H1 (cell line): Measurements from ENCODE around the gene TWF2. TPM values are rescaled to one million over a fixed set of nuclear protein-coding genes. Genes with fewer than 3 reads are reported as not detected.

Source experiments
- CTCF ChIA-PET: fragments of 300-600 bp; sonication (Branson Sonifier 250); formaldehyde crosslinking; loops from one replicate; lab custom pipeline; 2021; ENCODE audit not compliant: partially characterized antibody; lab: Charles Lee
- POLR2A ChIA-PET: fragments of 300-600 bp; sonication (Branson Sonifier 250); formaldehyde crosslinking; loops from one replicate; lab custom pipeline; 2021; ENCODE audit warnings: inconsistent platforms; ENCODE audit not compliant: partially characterized antibody; lab: Charles Lee
- DNase-seq, 2 experiments: peaks; one replicate each; pipeline versions ENCODE4 v3.0.0 to v3.0.0-alpha.2; 2010 to 2022; ENCODE audit warnings: low spot score in 2 of 2, low read depth in 1 of 2, mixed read lengths in 1 of 2
- FAIRE-seq: peaks from 2 replicates; lab custom pipeline; 2011; peaks lifted over from hg19 to GRCh38; lab: Jason Lieb, UNC
- H2AFZ ChIP-seq: 2 replicates; pipeline ENCODE4 v1.8.1; 2012; ENCODE audit warnings: low read length, inconsistent platforms
- H2AK5ac ChIP-seq: 2 replicates; pipeline ENCODE4 v1.6.1; 2013; ENCODE audit warnings: low read depth, low read length
- H2BK120ac ChIP-seq: replicated peaks from 2 replicates; pipeline ENCODE3; 2013; ENCODE audit warnings: low read depth, low read length, inconsistent platforms
- H2BK12ac ChIP-seq: 2 replicates; pipeline ENCODE4 v1.6.1; 2013; ENCODE audit warnings: low read depth, low read length
- H2BK15ac ChIP-seq: 2 replicates; pipeline ENCODE4 v1.6.1; 2013; ENCODE audit warnings: low read length
- H2BK20ac ChIP-seq: 2 replicates; pipeline ENCODE4 v1.6.1; 2013; ENCODE audit warnings: low read length
- H2BK5ac ChIP-seq: 2 replicates; pipeline ENCODE4 v1.6.1; 2013; ENCODE audit warnings: low read depth, low read length
- H3K14ac ChIP-seq: 2 replicates; pipeline ENCODE4 v1.6.1; 2013; ENCODE audit warnings: inconsistent platforms; ENCODE audit not compliant: insufficient read length
- H3K18ac ChIP-seq: 2 replicates; pipeline ENCODE4 v1.6.1; 2013; ENCODE audit warnings: low read length; ENCODE audit errors: extremely low read depth
- H3K23ac ChIP-seq: 2 replicates; pipeline ENCODE4 v1.6.1; 2013; ENCODE audit warnings: inconsistent platforms; ENCODE audit not compliant: insufficient read length
- H3K23me2 ChIP-seq: 2 replicates; pipeline ENCODE4 v1.6.1; 2013; ENCODE audit warnings: low read depth, low read length
- H3K27ac ChIP-seq: 2 replicates; pipeline ENCODE4 v1.6.1; 2011; ENCODE audit warnings: low read depth, low read length, inconsistent platforms
- H3K27me3 ChIP-seq, 4 experiments: replicated peaks in 1 of 4; 1 replicate in 1 of 4; 2 replicates in 3 of 4; pipeline versions ENCODE4 v1.6.1 to v1.8.1; 2011 to 2013; ENCODE audit warnings: low read length in 3 of 4, mild to moderate bottlenecking in 3 of 4, inconsistent platforms in 2 of 4, mixed read lengths in 2 of 4, moderate library complexity in 1 of 4; ENCODE audit not compliant: control insufficient read depth in 3 of 4, insufficient read depth in 3 of 4; ENCODE audit errors: extremely low read depth in 1 of 4
- H3K36me3 ChIP-seq, 4 experiments: 2 replicates each; pipeline versions ENCODE4 v1.6.1 to v1.8.1; 2011 to 2013; ENCODE audit warnings: mild to moderate bottlenecking in 4 of 4, low read length in 3 of 4, moderate library complexity in 2 of 4, control low read depth in 1 of 4, inconsistent platforms in 1 of 4; ENCODE audit not compliant: insufficient read depth in 4 of 4, control insufficient read depth in 2 of 4
- H3K4ac ChIP-seq: replicated peaks from 2 replicates; pipeline ENCODE3; 2013; ENCODE audit warnings: low read length, low read depth, mixed read lengths, inconsistent platforms; ENCODE audit not compliant: insufficient read length
- H3K4me1 ChIP-seq, 4 experiments: replicated peaks in 1 of 4; 1 replicate in 1 of 4; 2 replicates in 3 of 4; pipeline versions ENCODE4 v1.6.1 to v1.8.1; 2011 to 2013; ENCODE audit warnings: low read length in 3 of 4, inconsistent platforms in 2 of 4, mixed read lengths in 1 of 4; ENCODE audit not compliant: insufficient read depth in 4 of 4, control insufficient read depth in 3 of 4
- H3K4me2 ChIP-seq, 2 experiments: 2 replicates each; pipeline versions ENCODE4 v1.6.1 to v1.8.1; 2011 to 2013; ENCODE audit warnings: low read depth in 2 of 2, low read length in 2 of 2, control low read depth in 1 of 2, inconsistent platforms in 1 of 2, mild to moderate bottlenecking in 1 of 2; ENCODE audit not compliant: insufficient read depth in 1 of 2
- H3K4me3 ChIP-seq, 4 experiments: fragments of 200-600, 300-600 bp in 1 of 4; sonication (generic), shearing (Covaris generic), sonication (Bioruptor Twin) in 1 of 4; 2 replicates each; pipeline versions ENCODE4 v1.5.1 to v1.8.1; 2011 to 2016; ENCODE audit warnings: low read length in 4 of 4, low read depth in 3 of 4, control low read depth in 2 of 4, inconsistent platforms in 2 of 4, mild to moderate bottlenecking in 2 of 4, mixed read lengths in 1 of 4, moderate library complexity in 1 of 4; ENCODE audit not compliant: insufficient read depth in 2 of 4; ENCODE audit errors: extremely low read depth in 1 of 4
- H3K56ac ChIP-seq: replicated peaks from 2 replicates; pipeline ENCODE3; 2013; ENCODE audit warnings: low read depth, mild to moderate bottlenecking, mixed read lengths, low read length, inconsistent platforms; ENCODE audit not compliant: insufficient read length
- H3K79me1 ChIP-seq: 2 replicates; pipeline ENCODE4 v1.6.1; 2013; ENCODE audit warnings: low read depth, low read length, control low read depth
- H3K79me2 ChIP-seq, 2 experiments: 2 replicates each; pipeline versions ENCODE4 v1.6.1 to v1.8.1; 2012 to 2013; ENCODE audit warnings: low read length in 2 of 2, mild to moderate bottlenecking in 2 of 2, inconsistent platforms in 1 of 2; ENCODE audit not compliant: insufficient read depth in 2 of 2, control insufficient read depth in 1 of 2
- H3K9ac ChIP-seq, 4 experiments: replicated peaks in 1 of 4; 1 replicate in 1 of 4; 2 replicates in 3 of 4; pipeline versions ENCODE4 v1.6.1 to v1.8.1; 2011 to 2013; ENCODE audit warnings: low read depth in 3 of 4, low read length in 3 of 4, control low read depth in 2 of 4, mild to moderate bottlenecking in 2 of 4, moderate library complexity in 2 of 4, inconsistent platforms in 1 of 4; ENCODE audit errors: extremely low read depth in 1 of 4
- H3K9me3 ChIP-seq, 2 experiments: 2 replicates each; pipeline versions ENCODE4 v1.6.1 to v1.8.1; 2012 to 2013; ENCODE audit warnings: mild to moderate bottlenecking in 2 of 2, moderate library complexity in 2 of 2, control low read depth in 1 of 2, inconsistent platforms in 1 of 2, low read depth in 1 of 2, low read length in 1 of 2, mixed read lengths in 1 of 2; ENCODE audit not compliant: insufficient read depth in 2 of 2
- H4K20me1 ChIP-seq, 2 experiments: replicated peaks in 1 of 2; 2 replicates each; pipeline versions ENCODE3 to v1.8.1; 2011 to 2013; ENCODE audit warnings: inconsistent platforms in 2 of 2, low read length in 2 of 2, mild to moderate bottlenecking in 1 of 2; ENCODE audit not compliant: insufficient read depth in 2 of 2, control insufficient read depth in 1 of 2
- H4K5ac ChIP-seq: 2 replicates; pipeline ENCODE4 v1.6.1; 2013; ENCODE audit warnings: low read length, low read depth, mixed read lengths, inconsistent platforms; ENCODE audit not compliant: insufficient read length
- H4K8ac ChIP-seq: 2 replicates; pipeline ENCODE4 v1.8.0; 2013; ENCODE audit warnings: mild to moderate bottlenecking, moderate library complexity, low read length, inconsistent platforms; ENCODE audit not compliant: insufficient read depth; ENCODE audit errors: extremely low read depth
- H4K91ac ChIP-seq: replicated peaks from 2 replicates; pipeline ENCODE3; 2013; ENCODE audit warnings: low read length, mixed read lengths, inconsistent platforms; ENCODE audit not compliant: insufficient read length
- NRF1 ChIP-seq: IDR thresholded peaks from 2 replicates; pipeline ENCODE4 v1.6.1; 2011; ENCODE audit warnings: mild to moderate bottlenecking, low read depth, low read length, improper control_type of control experiment
- PHF8 ChIP-seq: fragments of 200-600 bp; sonication (generic); conservative IDR thresholded peaks from 2 replicates; pipeline ENCODE4 v1.7.1; 2012; ENCODE audit warnings: low read depth, mild to moderate bottlenecking, inconsistent platforms, low read length, moderate library complexity
- RBBP5 ChIP-seq: IDR thresholded peaks from 2 replicates; pipeline ENCODE4 v1.7.1; 2012; ENCODE audit warnings: low read depth, mild to moderate bottlenecking, inconsistent platforms, low read length, moderate library complexity, borderline replicate concordance
- SP4 ChIP-seq: IDR thresholded peaks from 2 replicates; pipeline ENCODE4 v1.6.1; 2012; ENCODE audit warnings: low read length, inconsistent platforms
- SUZ12 ChIP-seq: fragments of 200-600 bp; sonication (generic); IDR thresholded peaks from 2 replicates; pipeline ENCODE4 v1.6.1; 2012; ENCODE audit warnings: mild to moderate bottlenecking, inconsistent platforms, low read length, moderate library complexity, mixed read lengths
- TAF1 ChIP-seq: IDR thresholded peaks from 2 replicates; pipeline ENCODE4 v1.6.1; 2011; ENCODE audit warnings: mild to moderate bottlenecking, low read depth, low read length
- TAF7 ChIP-seq: optimal IDR thresholded peaks from 2 replicates; pipeline ENCODE3; 2011; ENCODE audit warnings: low read depth, mild to moderate bottlenecking, inconsistent platforms, low read length, moderate library complexity, borderline replicate concordance
- TCF12 ChIP-seq: IDR thresholded peaks from 2 replicates; pipeline ENCODE4 v1.6.1; 2011; ENCODE audit warnings: low read depth, mild to moderate bottlenecking, low read length
- WGBS, 2 experiments: shearing (Covaris generic) in 1 of 2; methylation state at CpG; one replicate each; pipeline versions ENCODE4 v1.1.6 to v1.1.7; 2013 to 2015; ENCODE audit warnings: low lambda C conversion rate in 2 of 2, mixed read lengths in 2 of 2, inconsistent platforms in 1 of 2, low coverage in 1 of 2, missing lambda C conversion rate in 1 of 2; ENCODE audit not compliant: insufficient replicate concordance in 2 of 2, insufficient coverage in 1 of 2, insufficient read length in 1 of 2; ENCODE audit errors: extremely low coverage in 1 of 2, missing lambda C conversion rate in 1 of 2; 5-methylcytosine and 5-hydroxymethylcytosine counted together
- polyA plus RNA-seq, 7 experiments: library from polyadenylated mRNA; depleted of rRNA in 3 of 7; stranded (reverse) in 5 of 7; unstranded in 2 of 7; fragments of >200 nt in 5 of 7; fragments of 200-250 nt in 2 of 7; gene quantifications; 1 replicate in 5 of 7; 2 replicates in 1 of 7; 4 replicates in 1 of 7; pipeline versions ENCODE4 v1.2.1 to v1.2.3, GENCODE V29; 2011 to 2013; ENCODE audit warnings: missing spikeins in 2 of 7, mixed read lengths in 2 of 7
- total RNA-seq: library from RNA; stranded (reverse); fragmentation: NEBNext Ultra II Directional; extraction: Animal tissue kit (Norgen Biotek cat#: 25700); gene quantifications from 2 replicates; pipeline ENCODE4 v1.2.1, GENCODE V29; 2021
- TF ChIP-seq, protein P1 (sequence below): IDR thresholded peaks from 2 replicates; pipeline ENCODE4 v1.6.1; 2012; ENCODE audit warnings: low read length, inconsistent platforms

TWF2 gene
- total and polyA plus RNA-seq, 2 of the 8 experiments (the other 6 are each of a cell fraction or from before 2014, with no cell fraction given) = 65.2 to 90.4 TPM

DNA sequence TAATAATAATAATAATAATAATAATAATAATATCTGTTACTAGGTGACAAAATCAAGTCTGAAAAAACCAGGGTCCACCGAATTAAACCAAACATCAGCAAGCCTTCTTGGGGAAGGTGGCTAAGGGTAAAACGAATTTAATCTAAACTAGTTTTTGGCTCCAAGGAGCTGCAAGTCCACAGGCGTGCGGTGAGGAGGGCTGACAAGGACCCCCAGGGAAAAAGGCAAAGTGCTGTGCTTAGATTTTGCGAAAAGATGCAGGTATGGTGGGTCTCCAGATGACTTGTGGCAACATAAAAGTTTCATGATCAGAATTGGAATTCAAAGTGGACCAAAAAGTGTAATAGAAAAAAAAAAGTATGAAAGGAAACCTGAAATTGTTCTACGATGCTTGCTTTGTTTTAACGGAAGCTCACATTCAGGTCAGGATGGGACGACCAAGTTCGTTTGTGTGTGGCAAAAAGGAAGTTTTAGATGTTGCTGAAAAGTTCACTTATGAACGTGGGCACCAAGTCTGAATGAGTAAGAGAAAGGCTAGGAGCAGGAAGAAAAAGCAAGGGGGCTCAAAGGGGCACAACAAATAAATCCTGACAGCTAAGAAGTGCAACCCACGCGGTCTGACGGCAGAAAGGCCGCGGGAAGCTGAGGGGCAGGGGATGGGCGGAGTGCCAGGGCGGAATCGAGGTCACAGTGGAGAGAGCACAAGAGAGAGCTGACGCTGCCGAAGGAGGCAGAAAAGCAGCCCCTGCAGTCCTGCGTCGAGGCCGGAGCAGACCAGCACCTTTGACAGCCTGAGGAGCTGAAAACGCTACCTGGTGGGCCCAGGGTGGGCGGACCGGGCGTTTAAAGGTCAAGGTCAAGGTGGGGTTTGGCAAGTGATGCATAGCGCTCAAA, 38.4 kb upstream of the TWF2 start:
- H4K91ac ChIP-seq = no peak overlapping the region
- no peak overlapping the region for H2BK15ac ChIP-seq
- peak overlapping the region in 3 of 4 experiments; percentile 98 to 99 (median 98); a peak in 6 of 7 replicates for H3K9ac ChIP-seq
- WGBS, 2 experiments = 6% methylated on average over 28 of the region's 28 CpGs; no CpG with 5 or more reads in 1 of the 2 experiments
- H3K4me3 ChIP-seq = peak overlapping the region; percentile 94 to 99 (median 97)
- no peak overlapping the region for H3K4ac ChIP-seq
- H3K14ac ChIP-seq = no peak overlapping the region
- H3K4me2 ChIP-seq = peak overlapping the region; percentile 84 to 90
- H4K5ac ChIP-seq = no peak overlapping the region
- no peak overlapping the region for H2AFZ ChIP-seq
- CTCF ChIA-PET = interaction anchor here (0.6 to 6.1 kb wide), 17 partner anchors 11 to 985 kb away, joined by 3 to 34 read pairs (median 4); partner anchors contain the start of genes GLYCTK and PPM1M
- H2AK5ac ChIP-seq = no peak overlapping the region
- H2BK12ac ChIP-seq = peak overlapping the region; percentile 23; the same call in 1 of the 2 replicates
- H3K23ac ChIP-seq = no peak overlapping the region
- peak in 1 of 2 experiments; percentile 61 for DNase-seq
- peaks cover 41 to 59% of the 10 kb centered on the region in 2 experiments for H3K79me2 ChIP-seq
- POLR2A ChIA-PET = interaction anchor here (0.7 to 5.1 kb wide), 34 partner anchors 10 to 437 kb away, joined by 3 to 76 read pairs (median 4); partner anchors contain the start of genes GLYCTK, PPM1M, RPL29 and TWF2
- H3K27ac ChIP-seq = peak overlapping the region; percentile 40; the same call in 1 of the 2 replicates
- H2BK120ac ChIP-seq = no peak overlapping the region
- no peaks in the 10 kb centered on the region for H3K9me3 ChIP-seq
- H3K79me1 ChIP-seq = no peaks in the 10 kb centered on the region; the same call in 1 of the 2 replicates
- H3K36me3 ChIP-seq = peaks cover 0 to 7% (median 2%) of the 10 kb centered on the region in 4 experiments; a peak in 2 of 8 replicates
- H4K8ac ChIP-seq = peak overlapping the region; percentile 35; the same call in 1 of the 2 replicates
- no peaks in the 10 kb centered on the region for H3K27me3 ChIP-seq
- peaks cover 0 to 3% (median under 1%) of the 10 kb centered on the region in 4 experiments; a peak in 3 of 7 replicates for H3K4me1 ChIP-seq
- peak overlapping the region; percentile 73 for H2BK5ac ChIP-seq
- no peak overlapping the region for H2BK20ac ChIP-seq
- peaks cover 15 to 17% of the 10 kb centered on the region in 2 experiments for H4K20me1 ChIP-seq
- no peak for FAIRE-seq
- H3K18ac ChIP-seq = peak overlapping the region; percentile 55; the same call in 1 of the 2 replicates
- H3K23me2 ChIP-seq = peaks cover 10% of the 10 kb centered on the region
- peak overlapping the region; percentile 79 for H3K56ac ChIP-seq
- TF ChIP-seq PHF8 (no peak), SP4 (no peak), TAF1 (no peak), TAF7 (no peak), TCF12 (no peak), NRF1 (no peak), RBBP5 (no peak), SUZ12 (no peak)
- TF ChIP-seq, protein P1, sequence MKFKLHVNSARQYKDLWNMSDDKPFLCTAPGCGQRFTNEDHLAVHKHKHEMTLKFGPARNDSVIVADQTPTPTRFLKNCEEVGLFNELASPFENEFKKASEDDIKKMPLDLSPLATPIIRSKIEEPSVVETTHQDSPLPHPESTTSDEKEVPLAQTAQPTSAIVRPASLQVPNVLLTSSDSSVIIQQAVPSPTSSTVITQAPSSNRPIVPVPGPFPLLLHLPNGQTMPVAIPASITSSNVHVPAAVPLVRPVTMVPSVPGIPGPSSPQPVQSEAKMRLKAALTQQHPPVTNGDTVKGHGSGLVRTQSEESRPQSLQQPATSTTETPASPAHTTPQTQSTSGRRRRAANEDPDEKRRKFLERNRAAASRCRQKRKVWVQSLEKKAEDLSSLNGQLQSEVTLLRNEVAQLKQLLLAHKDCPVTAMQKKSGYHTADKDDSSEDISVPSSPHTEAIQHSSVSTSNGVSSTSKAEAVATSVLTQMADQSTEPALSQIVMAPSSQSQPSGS = no peak
